MM.1S (cell line): ENCODE results near the gene FRG2.
"Not testable (repeated sequence)": the region's sequence is repeated elsewhere in the genome, so short reads cannot be mapped to it uniquely, and the experiment has no call there.

Experiments
- DNase-seq: peaks from one replicate; pipeline ENCODE4 v3.0.0-alpha.2; 2015
- H2AFZ ChIP-seq: fragments of 300-600 bp; sonication (generic); 2 replicates; pipeline ENCODE4 v1.6.0; 2016; ENCODE audit warnings: antibody characterized with exemption, low read length
- H3F3A ChIP-seq: fragments of 300-600 bp; sonication (generic); 2 replicates; pipeline ENCODE4 v1.6.1; 2016; ENCODE audit warnings: mild to moderate bottlenecking, antibody characterized with exemption, low read length, moderate library complexity, mixed read lengths; ENCODE audit not compliant: insufficient read depth
- H3K27ac ChIP-seq: fragments of 300-600 bp; sonication (generic); 2 replicates; pipeline ENCODE4 v1.5.1; 2016; ENCODE audit warnings: mild to moderate bottlenecking, low read length
- H3K27me3 ChIP-seq: fragments of 300-600 bp; sonication (generic); replicated peaks from 2 replicates; pipeline ENCODE4 v1.6.0; 2016; ENCODE audit warnings: low read length; ENCODE audit not compliant: insufficient read depth
- H3K36me3 ChIP-seq: fragments of 300-600 bp; sonication (generic); replicated peaks from 2 replicates; pipeline ENCODE4 v1.6.1; 2016; ENCODE audit warnings: mild to moderate bottlenecking, low read length, mixed read lengths; ENCODE audit not compliant: insufficient read depth
- H3K4me1 ChIP-seq: fragments of 300-600 bp; sonication (generic); 2 replicates; pipeline ENCODE4 v1.6.1; 2016; ENCODE audit warnings: low read length, mixed read lengths
- H3K4me2 ChIP-seq: fragments of 300-600 bp; sonication (generic); 2 replicates; pipeline ENCODE4 v1.6.0; 2016; ENCODE audit warnings: low read depth, low read length
- H3K4me3 ChIP-seq: fragments of 300-600 bp; sonication (generic); 2 replicates; pipeline ENCODE4 v1.5.1; 2016; ENCODE audit warnings: low read length, mixed read lengths
- H3K79me2 ChIP-seq: fragments of 300-600 bp; sonication (generic); 2 replicates; pipeline ENCODE4 v1.6.1; 2016; ENCODE audit warnings: mixed run types, low read length, mixed read lengths
- H3K9ac ChIP-seq: fragments of 300-600 bp; sonication (generic); 2 replicates; pipeline ENCODE4 v1.6.1; 2016; ENCODE audit warnings: low read length, mixed read lengths
- H3K9me2 ChIP-seq: fragments of 300-600 bp; sonication (generic); replicated peaks from 2 replicates; pipeline ENCODE4 v1.6.1; 2016; ENCODE audit warnings: mild to moderate bottlenecking, low read length, mixed read lengths; ENCODE audit not compliant: insufficient read depth
- H3K9me3 ChIP-seq: fragments of 300-600 bp; sonication (generic); replicated peaks from 2 replicates; pipeline ENCODE4 v1.6.1; 2016; ENCODE audit warnings: mild to moderate bottlenecking, low read length, mixed read lengths; ENCODE audit not compliant: insufficient read depth
- H4K20me1 ChIP-seq: fragments of 300-600 bp; sonication (generic); 2 replicates; pipeline ENCODE4 v1.6.1; 2016; ENCODE audit warnings: mild to moderate bottlenecking, low read length, moderate library complexity, mixed read lengths; ENCODE audit not compliant: insufficient read depth
- CTCF ChIP-seq: fragments of 300-600 bp; sonication (generic); IDR thresholded peaks from 2 replicates; pipeline ENCODE4 v1.5.1; 2016; ENCODE audit warnings: antibody characterized with exemption, low read length, mixed read lengths
- EZH2 ChIP-seq: fragments of 300-600 bp; sonication (generic); optimal IDR thresholded peaks from 2 replicates; pipeline ENCODE3; 2017; ENCODE audit warnings: low read depth, mild to moderate bottlenecking, antibody characterized with exemption, low read length, mixed read lengths
- EZH2phosphoT487 ChIP-seq: fragments of 300-600 bp; sonication (generic); IDR thresholded peaks from 2 replicates; pipeline ENCODE4 v1.6.1; 2018; ENCODE audit warnings: antibody characterized with exemption, low read length

Gene FRG2

DNA sequence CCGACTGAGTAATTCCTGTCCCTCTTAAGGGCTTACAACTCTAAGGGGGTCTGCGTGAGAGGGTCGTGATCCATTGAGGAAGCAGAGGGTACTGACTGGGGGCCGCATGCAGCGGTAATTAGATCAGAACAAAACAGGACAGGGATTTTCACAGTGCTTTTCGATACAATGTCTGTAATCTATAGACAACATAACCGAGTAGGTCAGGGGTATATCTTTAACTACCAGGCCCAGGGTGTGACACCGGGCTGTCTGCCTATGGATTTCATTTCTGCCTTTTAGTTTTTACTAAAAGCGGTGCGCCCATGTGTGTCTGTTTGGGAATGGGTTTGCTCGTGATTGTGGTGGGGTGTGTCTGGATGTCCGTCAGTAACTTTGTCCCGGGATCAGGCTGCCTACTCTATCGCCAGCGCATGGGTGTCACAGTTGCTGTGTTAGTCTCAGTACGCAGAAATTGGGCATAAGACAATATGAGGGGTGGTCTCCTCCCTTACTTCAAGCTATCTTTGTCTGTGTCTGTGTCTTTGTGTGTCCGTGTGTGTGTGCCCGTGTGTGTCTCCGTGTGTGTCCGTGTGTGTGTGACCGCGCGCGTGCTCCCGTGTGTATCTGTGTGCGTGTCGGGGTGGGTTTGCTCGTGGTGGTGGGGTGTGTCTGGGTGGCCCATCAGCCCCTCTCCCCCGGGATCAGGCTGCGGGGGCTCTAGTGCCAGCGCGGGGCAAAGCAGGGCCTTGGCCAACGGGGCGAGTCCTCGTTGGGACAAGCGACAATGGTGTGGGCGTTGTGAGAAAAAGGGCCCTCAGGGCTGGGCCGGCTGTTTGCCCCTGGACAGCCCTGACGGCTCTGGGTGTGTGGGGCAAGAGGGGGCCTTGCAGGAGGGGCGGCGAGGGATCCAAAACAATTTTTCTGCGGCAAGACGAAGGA lies 10.4 kb downstream of the FRG2 start:
- H3K9me3 ChIP-seq, result no peaks in the 10 kb centered on the region
- H3K36me3 ChIP-seq, result no peaks in the 10 kb centered on the region
- H4K20me1 ChIP-seq, result no peaks in the 10 kb centered on the region
- TF ChIP-seq EZH2 (no peak), CTCF (no peak), EZH2phosphoT487 (no peak)
- H3K4me2 ChIP-seq, result no peak overlapping the region
- no peaks in the 10 kb centered on the region for H3K9me2 ChIP-seq
- H3K4me3 ChIP-seq, result no peak overlapping the region
- no peaks in the 10 kb centered on the region for H3K27me3 ChIP-seq
- no peak overlapping the region for H2AFZ ChIP-seq
- H3K9ac ChIP-seq, result no peak overlapping the region
- H3F3A ChIP-seq, result no peaks in the 10 kb centered on the region
- H3K4me1 ChIP-seq, result no peaks in the 10 kb centered on the region
- no peaks in the 10 kb centered on the region for H3K79me2 ChIP-seq
- no peak for DNase-seq
- no peak overlapping the region for H3K27ac ChIP-seq

GRCh38 chr4:190015538-190016368 lies 11.3 kb downstream of the FRG2 start:
- Histone ChIP-seq H3K9ac (no peak overlapping the region), H3F3A (no peaks in the 10 kb centered on the region), H3K9me2 (no peaks in the 10 kb centered on the region), H2AFZ (no peak overlapping the region), H3K79me2 (no peaks in the 10 kb centered on the region), H3K4me3 (no peak overlapping the region), H4K20me1 (no peaks in the 10 kb centered on the region), H3K27me3 (no peaks in the 10 kb centered on the region), H3K4me1 (no peaks in the 10 kb centered on the region), H3K9me3 (no peaks in the 10 kb centered on the region), H3K36me3 (no peaks in the 10 kb centered on the region), H3K27ac (no peak overlapping the region), H3K4me2 (no peak overlapping the region)
- DNase-seq, result no peak
- TF ChIP-seq EZH2 (no peak), EZH2phosphoT487 (no peak), CTCF (no peak)

- no peak for DNase-seq
- H2AFZ ChIP-seq, result no peak overlapping the region
Measured at GRCh38 chr4:190014771-190015537, 12.1 kb downstream of the FRG2 start.

GRCh38 chr4:189989941-189990340 lies 37.1 kb downstream of the FRG2 start:
- not testable (repeated sequence) for H3K4me1 ChIP-seq, H3K27me3 ChIP-seq, H3K9me3 ChIP-seq, DNase-seq, H3K36me3 ChIP-seq, H3K27ac ChIP-seq, H3K4me2 ChIP-seq, H3F3A ChIP-seq, H2AFZ ChIP-seq, H4K20me1 ChIP-seq, H3K79me2 ChIP-seq, H3K9ac ChIP-seq, H3K9me2 ChIP-seq, H3K4me3 ChIP-seq

More at GRCh38 chr4:190014771-190015537, 12.1 kb downstream of the FRG2 start:
- H4K20me1 ChIP-seq, result no peaks in the 10 kb centered on the region
- no peak overlapping the region for H3K4me2 ChIP-seq
- H3K9me3 ChIP-seq, result no peaks in the 10 kb centered on the region
- no peaks in the 10 kb centered on the region for H3K9me2 ChIP-seq
- TF ChIP-seq CTCF (no peak), EZH2phosphoT487 (no peak), EZH2 (no peak)
- H3K79me2 ChIP-seq, result no peaks in the 10 kb centered on the region
- no peak overlapping the region for H3K4me3 ChIP-seq
- H3K9ac ChIP-seq, result no peak overlapping the region
- H3K27me3 ChIP-seq, result no peaks in the 10 kb centered on the region
- no peaks in the 10 kb centered on the region for H3K36me3 ChIP-seq
- H3K4me1 ChIP-seq, result no peaks in the 10 kb centered on the region
- no peak overlapping the region for H3K27ac ChIP-seq
- no peaks in the 10 kb centered on the region for H3F3A ChIP-seq
